ENCODE data around the gene EFEMP2.

The EFEMP2 gene

GRCh38 chr11:65915101-65915820, 42.7 kb upstream of the EFEMP2 start:
- no peak overlapping the region for H3K4me3 Mint-ChIP-seq
- peak overlapping the region; percentile 49 to 81 for H3K27ac Mint-ChIP-seq
- H3K9me3 Mint-ChIP-seq = no peaks in the 10 kb centered on the region
- DNase-seq (no peak), ATAC-seq (replicated peaks) (no peak)
- H3K36me3 Mint-ChIP-seq (ENCODE audit: insufficient read depth) = peaks cover 26% of the 10 kb centered on the region
- peaks cover 6 to 9% of the 10 kb centered on the region in 2 donors for H3K27me3 Mint-ChIP-seq
- peaks cover 29 to 31% of the 10 kb centered on the region in 2 donors for H3K4me1 Mint-ChIP-seq (ENCODE audit: low read depth in 2 of 2)

- ATAC-seq (replicated peaks) (no peak), DNase-seq (no peak)
- H3K27ac Mint-ChIP-seq = no peak overlapping the region
- no peak overlapping the region for H3K4me3 Mint-ChIP-seq
- peaks cover 13 to 18% of the 10 kb centered on the region in 2 donors for H3K27me3 Mint-ChIP-seq
- peaks cover 24 to 31% of the 10 kb centered on the region in 2 donors for H3K4me1 Mint-ChIP-seq (ENCODE audit: low read depth in 2 of 2)
- H3K9me3 Mint-ChIP-seq = no peaks in the 10 kb centered on the region
- H3K36me3 Mint-ChIP-seq (ENCODE audit: insufficient read depth) = peaks cover 5% of the 10 kb centered on the region
Measured at GRCh38 chr11:65912845-65913244, 40.2 kb upstream of the EFEMP2 start.

GRCh38 chr11:65911682-65912568, 39.3 kb upstream of the EFEMP2 start:
- H3K27ac Mint-ChIP-seq = no peak overlapping the region
- peaks cover 13 to 18% of the 10 kb centered on the region in 2 donors for H3K27me3 Mint-ChIP-seq
- H3K4me3 Mint-ChIP-seq = no peak overlapping the region
- H3K9me3 Mint-ChIP-seq = no peaks in the 10 kb centered on the region
- ATAC-seq (replicated peaks) (no peak), DNase-seq (no peak)
- peaks cover under 1% of the 10 kb centered on the region for H3K36me3 Mint-ChIP-seq (ENCODE audit: insufficient read depth)
- H3K4me1 Mint-ChIP-seq (ENCODE audit: low read depth in 2 of 2) = peaks cover 20 to 26% of the 10 kb centered on the region in 2 donors

- Mint-ChIP-seq H3K4me1 (ENCODE audit: low read depth in 2 of 2) (peaks cover 0 to 6% of the 10 kb centered on the region in 2 donors), H3K27me3 (peaks cover 13 to 18% of the 10 kb centered on the region in 2 donors), H3K27ac (no peak overlapping the region), H3K4me3 (no peak overlapping the region), H3K36me3 (ENCODE audit: insufficient read depth) (peaks cover 5% of the 10 kb centered on the region), H3K9me3 (no peaks in the 10 kb centered on the region)
- ATAC-seq (replicated peaks) (no peak), DNase-seq (no peak)
Measured at GRCh38 chr11:65907878-65908277, 35.3 kb upstream of the EFEMP2 start.

- Mint-ChIP-seq H3K36me3 (ENCODE audit: insufficient read depth) (peaks cover 15% of the 10 kb centered on the region), H3K9me3 (no peaks in the 10 kb centered on the region), H3K4me3 (no peak overlapping the region), H3K27me3 (peaks cover 10 to 14% of the 10 kb centered on the region in 2 donors), H3K27ac (no peak overlapping the region), H3K4me1 (ENCODE audit: low read depth in 2 of 2) (peaks cover 6 to 15% of the 10 kb centered on the region in 2 donors)
- ATAC-seq (replicated peaks) = no peak
- DNase-seq = no peak
Measured at GRCh38 chr11:65906602-65907001, 34.0 kb upstream of the EFEMP2 start.

- Mint-ChIP-seq H3K36me3 (ENCODE audit: insufficient read depth) (peaks cover 18% of the 10 kb centered on the region), H3K4me1 (ENCODE audit: low read depth in 2 of 2) (peaks cover 7 to 12% of the 10 kb centered on the region in 2 donors), H3K27ac (no peak overlapping the region), H3K4me3 (no peak overlapping the region), H3K9me3 (no peaks in the 10 kb centered on the region), H3K27me3 (peaks cover 0 to under 1% of the 10 kb centered on the region in 2 donors)
- ATAC-seq (replicated peaks) (no peak), DNase-seq (no peak)
Measured at GRCh38 chr11:65903715-65904114, 31.1 kb upstream of the EFEMP2 start.

- H3K4me1 Mint-ChIP-seq (ENCODE audit: low read depth in 2 of 2) = peaks cover 7 to 14% of the 10 kb centered on the region in 2 donors
- H3K36me3 Mint-ChIP-seq (ENCODE audit: insufficient read depth) = peaks cover 18% of the 10 kb centered on the region
- no peaks in the 10 kb centered on the region for H3K27me3 Mint-ChIP-seq
- no peak for DNase-seq
- H3K9me3 Mint-ChIP-seq = no peaks in the 10 kb centered on the region
- no peak overlapping the region for H3K4me3 Mint-ChIP-seq
- no peak overlapping the region for H3K27ac Mint-ChIP-seq
- no peak for ATAC-seq (replicated peaks)
Measured at GRCh38 chr11:65903068-65903481, 30.5 kb upstream of the EFEMP2 start.

- peaks cover 7 to 14% of the 10 kb centered on the region in 2 donors for H3K4me1 Mint-ChIP-seq (ENCODE audit: low read depth in 2 of 2)
- peak overlapping the region; percentile 59 to 69 for H3K4me3 Mint-ChIP-seq
- peak overlapping the region; percentile 16 to 77 for H3K27ac Mint-ChIP-seq
- peaks cover 18% of the 10 kb centered on the region for H3K36me3 Mint-ChIP-seq (ENCODE audit: insufficient read depth)
- DNase-seq (no peak), ATAC-seq (replicated peaks) (no peak)
- no peaks in the 10 kb centered on the region for H3K27me3 Mint-ChIP-seq
- no peaks in the 10 kb centered on the region for H3K9me3 Mint-ChIP-seq
Measured at GRCh38 chr11:65900899-65901180, 28.2 kb upstream of the EFEMP2 start.

GRCh38 chr11:65900125-65900898, 27.7 kb upstream of the EFEMP2 start, which contains the start of gene FOSL1:
Gene FOSL1, minus strand, starts transcription at chr11:65900388. Its CDS starts 49 bp downstream, at chr11:65900339.
- H3K9me3 Mint-ChIP-seq = no peaks in the 10 kb centered on the region
- peak within 1 kb of the TSS; percentile 69 for H3K4me3 Mint-ChIP-seq
- peaks cover 10 to 14% of the 10 kb centered on the region in 2 donors for H3K4me1 Mint-ChIP-seq (ENCODE audit: low read depth in 2 of 2)
- ATAC-seq (replicated peaks) = peak; percentile 89
- DNase-seq = peak; percentile 87 to 89 (median 89)
- peaks cover 18% of the 10 kb centered on the region for H3K36me3 Mint-ChIP-seq (ENCODE audit: insufficient read depth)
- no peaks in the 10 kb centered on the region for H3K27me3 Mint-ChIP-seq
- H3K27ac Mint-ChIP-seq = peak within 1 kb of the TSS; percentile 16 to 77

- Mint-ChIP-seq H3K36me3 (ENCODE audit: insufficient read depth) (peaks cover 18% of the 10 kb centered on the region), H3K27me3 (no peaks in the 10 kb centered on the region), H3K4me3 (peak overlapping the region; percentile 69), H3K27ac (peak overlapping the region in 1 of 2 donors; percentile 65), H3K4me1 (ENCODE audit: low read depth in 2 of 2) (peaks cover 12 to 14% of the 10 kb centered on the region in 2 donors), H3K9me3 (no peaks in the 10 kb centered on the region)
- ATAC-seq (replicated peaks) (no peak), DNase-seq (peak in 2 of 3 experiments; percentile 24 to 26)
Measured at GRCh38 chr11:65899356-65900124, 26.9 kb upstream of the EFEMP2 start.

- peak overlapping the region; percentile 76 to 82 for H3K4me3 Mint-ChIP-seq
- H3K27ac Mint-ChIP-seq = peak overlapping the region; percentile 65 to 82
- no peak for ATAC-seq (replicated peaks)
- H3K27me3 Mint-ChIP-seq = no peaks in the 10 kb centered on the region
- H3K4me1 Mint-ChIP-seq (ENCODE audit: low read depth in 2 of 2) = peaks cover 19 to 20% of the 10 kb centered on the region in 2 donors
- no peaks in the 10 kb centered on the region for H3K9me3 Mint-ChIP-seq
- DNase-seq = no peak
- H3K36me3 Mint-ChIP-seq (ENCODE audit: insufficient read depth) = peaks cover 15% of the 10 kb centered on the region
Measured at GRCh38 chr11:65898656-65899355, 26.2 kb upstream of the EFEMP2 start.

- Mint-ChIP-seq H3K4me1 (ENCODE audit: low read depth in 2 of 2) (peaks cover 24 to 27% of the 10 kb centered on the region in 2 donors), H3K27ac (no peak overlapping the region), H3K36me3 (ENCODE audit: insufficient read depth) (peaks cover 15% of the 10 kb centered on the region), H3K9me3 (no peaks in the 10 kb centered on the region), H3K4me3 (peak overlapping the region in 1 of 2 donors; percentile 46), H3K27me3 (no peaks in the 10 kb centered on the region)
- no peak for ATAC-seq (replicated peaks)
- no peak for DNase-seq
Measured at GRCh38 chr11:65897020-65897471, 24.4 kb upstream of the EFEMP2 start.
